CD4-positive, CD25-positive, alpha-beta regulatory T cell (primary cell): Measurements from ENCODE around the gene MTX1. TPM values are rescaled to one million over a fixed set of nuclear protein-coding genes. Genes with fewer than 3 reads are reported as not detected.
"Not testable (repeated sequence)": the region's sequence is repeated elsewhere in the genome, so short reads cannot be mapped to it uniquely, and the experiment has no call there.

ENCODE experiments used
- ATAC-seq, 2 donors: fragments of 150-1000 bp; cut with Tn5 transposase; one replicate each; pipeline ENCODE4 v1.10.0; 2021; ENCODE audit warnings: low read depth in 2 of 2, moderate number of reproducible peaks in 2 of 2, moderate library complexity in 1 of 2
- DNase-seq, 3 donors: peaks; one replicate each; pipeline versions ENCODE4 v3.0.0 to v3.0.0-alpha.2; 2012 to 2022; ENCODE audit warnings: mixed read lengths in 1 of 3
- H3K27ac ChIP-seq: one replicate; pipeline ENCODE4 v1.7.0; 2013; ENCODE audit warnings: mild to moderate bottlenecking, low read length; ENCODE audit not compliant: insufficient read depth, poor library complexity, severe bottlenecking
- H3K27me3 ChIP-seq: one replicate; pipeline ENCODE4 v1.7.0; 2013; ENCODE audit warnings: low read length; ENCODE audit not compliant: control insufficient read depth, insufficient read depth
- H3K36me3 ChIP-seq: one replicate; pipeline ENCODE4 v1.7.0; 2013; ENCODE audit warnings: mild to moderate bottlenecking, low read length, moderate library complexity; ENCODE audit not compliant: control insufficient read depth, insufficient read depth
- H3K4me1 ChIP-seq: 2 replicates; pipeline ENCODE4 v1.7.0; 2013; ENCODE audit warnings: mild to moderate bottlenecking, low read length; ENCODE audit not compliant: insufficient read depth, control insufficient read depth, poor library complexity, severe bottlenecking
- H3K4me3 ChIP-seq: one replicate; pipeline ENCODE4 v1.7.0; 2013; ENCODE audit warnings: low read depth, mild to moderate bottlenecking, low read length, moderate library complexity
- H3K9me3 ChIP-seq, 2 experiments: 1 replicate in 1 of 2; 2 replicates in 1 of 2; pipeline ENCODE4 v1.7.0; 2013; ENCODE audit warnings: low read length in 2 of 2, mild to moderate bottlenecking in 1 of 2, moderate library complexity in 1 of 2; ENCODE audit not compliant: control insufficient read depth in 2 of 2
- H3K27ac Mint-ChIP-seq, 3 donors: one replicate each; pipeline ENCODE4 v1.8.0; 2020 to 2022; ENCODE audit warnings: mild to moderate bottlenecking in 3 of 3, mixed read lengths in 3 of 3, moderate library complexity in 2 of 3
- H3K27me3 Mint-ChIP-seq: one replicate; pipeline ENCODE4 v1.8.0; 2022; ENCODE audit warnings: mild to moderate bottlenecking, mixed read lengths
- H3K36me3 Mint-ChIP-seq: one replicate; pipeline ENCODE4 v1.8.0; 2020; ENCODE audit warnings: mixed read lengths
- H3K4me1 Mint-ChIP-seq, 4 donors: one replicate each; pipeline ENCODE4 v1.8.0; 2020 to 2022; ENCODE audit warnings: mixed read lengths in 4 of 4, mild to moderate bottlenecking in 1 of 4
- H3K4me3 Mint-ChIP-seq, 4 donors: one replicate each; pipeline ENCODE4 v1.8.0; 2020 to 2022; ENCODE audit warnings: mild to moderate bottlenecking in 4 of 4, mixed read lengths in 4 of 4, moderate library complexity in 3 of 4
- H3K9me3 Mint-ChIP-seq, 7 donors: one replicate each; pipeline ENCODE4 v1.8.0; 2020 to 2022; ENCODE audit warnings: mixed read lengths in 7 of 7, mild to moderate bottlenecking in 3 of 7, moderate library complexity in 2 of 7
- polyA plus RNA-seq, 4 donors: library from polyadenylated mRNA; unstranded; fragments of 300-500 nt; fragmentation: Illumina TruSeq; gene quantifications; one replicate each; pipeline ENCODE4 v1.2.3, GENCODE V29; 2021
- total RNA-seq: library from RNA; stranded (reverse); gene quantifications from one replicate; pipeline ENCODE4 v1.2.3, GENCODE V29; 2022

Gene MTX1
- total and polyA plus RNA-seq, 5 donors from 2014 or later: 18.4 to 52.2 (median 46.0) TPM

- Histone ChIP-seq H3K36me3 (peaks cover under 1% of the 10 kb centered on the region), H3K4me3 (peak overlapping the region; percentile 73), H3K4me1 (peaks cover 34% of the 10 kb centered on the region), H3K27me3 (no peaks in the 10 kb centered on the region), H3K9me3 (no peaks in the 10 kb centered on the region), H3K27ac (peak overlapping the region; percentile 79)
- H3K4me3 Mint-ChIP-seq: peak overlapping the region; percentile 90 to 99 (median 95)
- peaks cover 17 to 57% (median 36%) of the 10 kb centered on the region in 4 donors for H3K4me1 Mint-ChIP-seq
- H3K36me3 Mint-ChIP-seq: peaks cover 4% of the 10 kb centered on the region
- peaks cover 0 to 4% (median 2%) of the 10 kb centered on the region in 7 donors for H3K9me3 Mint-ChIP-seq
- ATAC-seq (peak; percentile 88 to 89), DNase-seq (peak; percentile 87 to 99 (median 93))
- H3K27me3 Mint-ChIP-seq: peaks cover 13% of the 10 kb centered on the region
- peak overlapping the region; percentile 98 to 100 (median 99) for H3K27ac Mint-ChIP-seq
Measured at GRCh38 chr1:155244368-155245162, 36.1 kb downstream of the MTX1 start.

GRCh38 chr1:155245163-155245524 is 36.6 kb downstream of the MTX1 start:
- peak overlapping the region; percentile 98 to 100 (median 99) for H3K27ac Mint-ChIP-seq
- peak overlapping the region; percentile 90 to 99 (median 95) for H3K4me3 Mint-ChIP-seq
- H3K4me3 ChIP-seq: peak overlapping the region; percentile 73
- peak overlapping the region; percentile 79 for H3K27ac ChIP-seq
- H3K27me3 ChIP-seq: no peaks in the 10 kb centered on the region
- H3K36me3 Mint-ChIP-seq: peaks cover 4% of the 10 kb centered on the region
- H3K9me3 Mint-ChIP-seq: peaks cover 0 to 4% (median 2%) of the 10 kb centered on the region in 7 donors
- H3K4me1 Mint-ChIP-seq: peaks cover 17 to 54% (median 36%) of the 10 kb centered on the region in 4 donors
- no peak for ATAC-seq
- no peaks in the 10 kb centered on the region for H3K9me3 ChIP-seq
- peaks cover 13% of the 10 kb centered on the region for H3K27me3 Mint-ChIP-seq
- peaks cover 37% of the 10 kb centered on the region for H3K4me1 ChIP-seq
- no peaks in the 10 kb centered on the region for H3K36me3 ChIP-seq
- no peak for DNase-seq

- H3K9me3 ChIP-seq, H3K27ac ChIP-seq, H3K9me3 Mint-ChIP-seq, H3K36me3 Mint-ChIP-seq, H3K27me3 ChIP-seq, ATAC-seq, H3K36me3 ChIP-seq, DNase-seq, H3K4me3 ChIP-seq: not testable (repeated sequence)
- H3K4me1 ChIP-seq: peaks cover 29% of the 10 kb centered on the region
- Mint-ChIP-seq H3K4me3 (peak overlapping the region in 2 of 4 donors; percentile 52 to 97), H3K27ac (peak overlapping the region in 2 of 3 donors; percentile 14 to 53), H3K4me1 (peaks cover 11 to 46% (median 28%) of the 10 kb centered on the region in 4 donors), H3K27me3 (peaks cover 13% of the 10 kb centered on the region)
Measured at GRCh38 chr1:155246796-155247195, 38.3 kb downstream of the MTX1 start.

GRCh38 chr1:155247667-155248553 is 39.4 kb downstream of the MTX1 start:
- peaks cover 7 to 38% (median 24%) of the 10 kb centered on the region in 4 donors for H3K4me1 Mint-ChIP-seq
- H3K36me3 Mint-ChIP-seq: peaks cover 4% of the 10 kb centered on the region
- peaks cover 0 to 4% (median 2%) of the 10 kb centered on the region in 7 donors for H3K9me3 Mint-ChIP-seq
- no peak overlapping the region for H3K27ac Mint-ChIP-seq
- Histone ChIP-seq H3K4me1 (peaks cover 27% of the 10 kb centered on the region), H3K27me3 (no peaks in the 10 kb centered on the region), H3K27ac (no peak overlapping the region), H3K4me3 (no peak overlapping the region), H3K36me3 (no peaks in the 10 kb centered on the region), H3K9me3 (no peaks in the 10 kb centered on the region)
- no peak for DNase-seq
- ATAC-seq: no peak
- H3K27me3 Mint-ChIP-seq: peaks cover 13% of the 10 kb centered on the region
- H3K4me3 Mint-ChIP-seq: peak overlapping the region in 2 of 4 donors; percentile 5 to 44

GRCh38 chr1:155250246-155250632 is 41.7 kb downstream of the MTX1 start:
- H3K27ac ChIP-seq: no peak overlapping the region
- Mint-ChIP-seq H3K4me1 (peaks cover 0 to 34% (median 15%) of the 10 kb centered on the region in 4 donors), H3K27ac (peak overlapping the region in 1 of 3 donors; percentile 75), H3K36me3 (no peaks in the 10 kb centered on the region), H3K9me3 (no peaks in the 10 kb centered on the region), H3K27me3 (no peaks in the 10 kb centered on the region), H3K4me3 (peak overlapping the region; percentile 50 to 77 (median 68))
- no peaks in the 10 kb centered on the region for H3K9me3 ChIP-seq
- peaks cover 17% of the 10 kb centered on the region for H3K4me1 ChIP-seq
- H3K4me3 ChIP-seq: peak overlapping the region; percentile 26
- DNase-seq: no peak
- no peak for ATAC-seq
- H3K36me3 ChIP-seq: no peaks in the 10 kb centered on the region
- H3K27me3 ChIP-seq: no peaks in the 10 kb centered on the region

GRCh38 chr1:155250633-155251449 is 42.3 kb downstream of the MTX1 start:
- DNase-seq: peak; percentile 90 to 93 (median 92)
- no peaks in the 10 kb centered on the region for H3K9me3 ChIP-seq
- no peaks in the 10 kb centered on the region for H3K27me3 ChIP-seq
- peak overlapping the region; percentile 26 for H3K4me3 ChIP-seq
- Mint-ChIP-seq H3K36me3 (no peaks in the 10 kb centered on the region), H3K27me3 (no peaks in the 10 kb centered on the region), H3K27ac (peak overlapping the region; percentile 41 to 86 (median 70)), H3K4me3 (peak overlapping the region; percentile 38 to 75 (median 66)), H3K9me3 (no peaks in the 10 kb centered on the region), H3K4me1 (peaks cover 0 to 37% (median 13%) of the 10 kb centered on the region in 4 donors)
- no peak overlapping the region for H3K27ac ChIP-seq
- no peaks in the 10 kb centered on the region for H3K36me3 ChIP-seq
- ATAC-seq: peak; percentile 97 to 99
- peaks cover 23% of the 10 kb centered on the region for H3K4me1 ChIP-seq

- Mint-ChIP-seq H3K27ac (peak overlapping the region in 1 of 3 donors; percentile 41), H3K27me3 (no peaks in the 10 kb centered on the region), H3K4me1 (peaks cover 0 to 42% (median 17%) of the 10 kb centered on the region in 4 donors), H3K4me3 (peak overlapping the region in 1 of 4 donors; percentile 75), H3K36me3 (peaks cover 4% of the 10 kb centered on the region), H3K9me3 (no peaks in the 10 kb centered on the region)
- H3K4me1 ChIP-seq: peaks cover 25% of the 10 kb centered on the region
- no peaks in the 10 kb centered on the region for H3K27me3 ChIP-seq
- ATAC-seq: no peak
- DNase-seq: no peak
- no peak overlapping the region for H3K4me3 ChIP-seq
- H3K36me3 ChIP-seq: no peaks in the 10 kb centered on the region
- H3K27ac ChIP-seq: no peak overlapping the region
- no peaks in the 10 kb centered on the region for H3K9me3 ChIP-seq
Measured at GRCh38 chr1:155251566-155251965, 43.1 kb downstream of the MTX1 start.
